SKM-1 treated with dmso at 0.1 percent for 144 hours (cell line): ENCODE data around the gene RUNX1.

ENCODE experiments used
- DNase-seq: peaks from one replicate; lab custom pipeline; 2025; ENCODE audit not compliant: unreplicated experiment; lab: John Stamatoyannopoulos, UW

The RUNX1 gene

GRCh38 chr21:35048706-35049617 is at the start of gene RUNX1:
Gene RUNX1 (minus strand): TSS chr21:35049302.
- peak; percentile 98 for DNase-seq

GRCh38 chr21:35097525-35097924 is 48.4 kb upstream of the RUNX1 start:
- no peak for DNase-seq

- DNase-seq, result no peak
Measured at GRCh38 chr21:35096959-35097358, 47.9 kb upstream of the RUNX1 start.

- DNase-seq, result no peak
Measured at GRCh38 chr21:35095859-35096291, 46.8 kb upstream of the RUNX1 start.

- no peak for DNase-seq
Measured at GRCh38 chr21:35093514-35093913, 44.4 kb upstream of the RUNX1 start.

- DNase-seq, result no peak
Measured at GRCh38 chr21:35091496-35091895, 42.4 kb upstream of the RUNX1 start.

- DNase-seq, result no peak
Measured at GRCh38 chr21:35090403-35090802, 41.3 kb upstream of the RUNX1 start.

GRCh38 chr21:35088319-35088771 is 39.2 kb upstream of the RUNX1 start:
- no peak for DNase-seq

GRCh38 chr21:35086357-35086756 is 37.3 kb upstream of the RUNX1 start:
- no peak for DNase-seq

- DNase-seq, result no peak
Measured at GRCh38 chr21:35084869-35085268, 35.8 kb upstream of the RUNX1 start.

GRCh38 chr21:35083246-35083645 is 34.1 kb upstream of the RUNX1 start:
- no peak for DNase-seq

- DNase-seq, result no peak
Measured at GRCh38 chr21:35081861-35082260, 32.8 kb upstream of the RUNX1 start.

GRCh38 chr21:35079181-35079580 is 30.1 kb upstream of the RUNX1 start:
- DNase-seq, result no peak

- no peak for DNase-seq
Measured at GRCh38 chr21:35077975-35078374, 28.9 kb upstream of the RUNX1 start.

- no peak for DNase-seq
Measured at GRCh38 chr21:35077466-35077865, 28.4 kb upstream of the RUNX1 start.

- peak; percentile 6 for DNase-seq
Measured at GRCh38 chr21:35075546-35075945, 26.4 kb upstream of the RUNX1 start.

GRCh38 chr21:35072960-35073359 is 23.9 kb upstream of the RUNX1 start:
- no peak for DNase-seq

GRCh38 chr21:35072557-35072956 is 23.5 kb upstream of the RUNX1 start:
- no peak for DNase-seq

GRCh38 chr21:35071347-35071746 is 22.2 kb upstream of the RUNX1 start:
- DNase-seq, result no peak

- DNase-seq, result no peak
Measured at GRCh38 chr21:35070436-35070835, 21.3 kb upstream of the RUNX1 start.

GRCh38 chr21:35066824-35067223 is 17.7 kb upstream of the RUNX1 start:
- DNase-seq, result no peak

GRCh38 chr21:35063428-35064172 is 14.5 kb upstream of the RUNX1 start:
- no peak for DNase-seq
